ENCODE data around the gene MS4A1.
A peak's percentile ranks its signal among the peaks of the same experiment; 100 is the strongest.
"Not testable (repeated sequence)": the region's sequence is repeated elsewhere in the genome, so short reads cannot be mapped to it uniquely, and the experiment has no call there.

The MS4A1 gene

GRCh38 chr11:60455531-60456042 lies at the start of gene MS4A1:
MS4A1 (plus strand) TSS chr11:60455847; CDS start chr11:60462375, 6,528 bp downstream.
- no peaks in the 10 kb centered on the region for H3K79me2 ChIP-seq (ENCODE audit: control insufficient read depth, insufficient read depth, low read length, unreplicated experiment)
- no peak within 1 kb of the TSS for H3K27ac ChIP-seq (ENCODE audit: low read depth, low read length)
- no peaks in the 10 kb centered on the region for H3K36me3 ChIP-seq (ENCODE audit: insufficient read depth, low read length)
- no peak within 1 kb of the TSS for H3K4me3 ChIP-seq (ENCODE audit: low read depth, low read length)
- H3K4me1 ChIP-seq (ENCODE audit: control insufficient read depth, insufficient read depth, low read length, unreplicated experiment), result no peaks in the 10 kb centered on the region
- no peak within 1 kb of the TSS for H2AFZ ChIP-seq (ENCODE audit: low read length, unreplicated experiment)
- H3K27me3 ChIP-seq (ENCODE audit: insufficient read depth, low read length), result no peaks in the 10 kb centered on the region

GRCh38 chr11:60420015-60420414 lies 35.6 kb upstream of the MS4A1 start:
- no peak overlapping the region for H2AFZ ChIP-seq (ENCODE audit: low read length, unreplicated experiment)
- no peaks in the 10 kb centered on the region for H3K27me3 ChIP-seq (ENCODE audit: insufficient read depth, low read length)
- no peak overlapping the region for H3K27ac ChIP-seq (ENCODE audit: low read depth, low read length)
- no peaks in the 10 kb centered on the region for H3K4me1 ChIP-seq (ENCODE audit: control insufficient read depth, insufficient read depth, low read length, unreplicated experiment)
- H3K79me2 ChIP-seq (ENCODE audit: control insufficient read depth, insufficient read depth, low read length, unreplicated experiment), result no peaks in the 10 kb centered on the region
- H3K4me3 ChIP-seq (ENCODE audit: low read depth, low read length), result no peak overlapping the region
- H3K36me3 ChIP-seq (ENCODE audit: insufficient read depth, low read length), result no peaks in the 10 kb centered on the region

- no peaks in the 10 kb centered on the region for H3K27me3 ChIP-seq (ENCODE audit: insufficient read depth, low read length)
- no peaks in the 10 kb centered on the region for H3K4me1 ChIP-seq (ENCODE audit: control insufficient read depth, insufficient read depth, low read length, unreplicated experiment)
- H3K4me3 ChIP-seq (ENCODE audit: low read depth, low read length), result no peak overlapping the region
- H3K79me2 ChIP-seq (ENCODE audit: control insufficient read depth, insufficient read depth, low read length, unreplicated experiment), result no peaks in the 10 kb centered on the region
- H3K27ac ChIP-seq (ENCODE audit: low read depth, low read length), result no peak overlapping the region
- H3K36me3 ChIP-seq (ENCODE audit: insufficient read depth, low read length), result no peaks in the 10 kb centered on the region
- H2AFZ ChIP-seq (ENCODE audit: low read length, unreplicated experiment), result no peak overlapping the region
Measured at GRCh38 chr11:60422609-60423008, 33.0 kb upstream of the MS4A1 start.

- Histone ChIP-seq H3K27ac (ENCODE audit: low read depth, low read length) (no peak overlapping the region), H3K27me3 (ENCODE audit: insufficient read depth, low read length) (no peaks in the 10 kb centered on the region), H3K36me3 (ENCODE audit: insufficient read depth, low read length) (no peaks in the 10 kb centered on the region), H3K4me3 (ENCODE audit: low read depth, low read length) (no peak overlapping the region), H3K79me2 (ENCODE audit: control insufficient read depth, insufficient read depth, low read length, unreplicated experiment) (no peaks in the 10 kb centered on the region), H2AFZ (ENCODE audit: low read length, unreplicated experiment) (no peak overlapping the region), H3K4me1 (ENCODE audit: control insufficient read depth, insufficient read depth, low read length, unreplicated experiment) (no peaks in the 10 kb centered on the region)
Measured at GRCh38 chr11:60428517-60428916, 27.1 kb upstream of the MS4A1 start.

- H3K27ac ChIP-seq (ENCODE audit: low read depth, low read length), result no peak within 1 kb of the TSS
- H2AFZ ChIP-seq (ENCODE audit: low read length, unreplicated experiment), result no peak within 1 kb of the TSS
- H3K4me3 ChIP-seq (ENCODE audit: low read depth, low read length), result no peak within 1 kb of the TSS
- H3K4me1 ChIP-seq (ENCODE audit: control insufficient read depth, insufficient read depth, low read length, unreplicated experiment), result no peaks in the 10 kb centered on the region
- H3K27me3 ChIP-seq (ENCODE audit: insufficient read depth, low read length), result no peaks in the 10 kb centered on the region
- no peaks in the 10 kb centered on the region for H3K36me3 ChIP-seq (ENCODE audit: insufficient read depth, low read length)
- no peaks in the 10 kb centered on the region for H3K79me2 ChIP-seq (ENCODE audit: control insufficient read depth, insufficient read depth, low read length, unreplicated experiment)
Measured at GRCh38 chr11:60429272-60429671, 26.4 kb upstream of the MS4A1 start, which contains the start of gene MS4A5. MS4A5 (plus strand) TSS chr11:60429572; CDS start chr11:60429675, 103 bp downstream.

- Histone ChIP-seq H3K4me1 (ENCODE audit: control insufficient read depth, insufficient read depth, low read length, unreplicated experiment) (no peaks in the 10 kb centered on the region), H3K27me3 (ENCODE audit: insufficient read depth, low read length) (no peaks in the 10 kb centered on the region), H3K4me3 (ENCODE audit: low read depth, low read length) (no peak overlapping the region), H3K36me3 (ENCODE audit: insufficient read depth, low read length) (no peaks in the 10 kb centered on the region), H3K79me2 (ENCODE audit: control insufficient read depth, insufficient read depth, low read length, unreplicated experiment) (no peaks in the 10 kb centered on the region), H3K27ac (ENCODE audit: low read depth, low read length) (no peak overlapping the region), H2AFZ (ENCODE audit: low read length, unreplicated experiment) (no peak overlapping the region)
Measured at GRCh38 chr11:60431251-60431650, 24.4 kb upstream of the MS4A1 start.

GRCh38 chr11:60433401-60433800 lies 22.2 kb upstream of the MS4A1 start:
- H3K27me3 ChIP-seq (ENCODE audit: insufficient read depth, low read length), result no peaks in the 10 kb centered on the region
- H3K4me3 ChIP-seq (ENCODE audit: low read depth, low read length), result no peak overlapping the region
- H3K79me2 ChIP-seq (ENCODE audit: control insufficient read depth, insufficient read depth, low read length, unreplicated experiment), result no peaks in the 10 kb centered on the region
- H3K4me1 ChIP-seq (ENCODE audit: control insufficient read depth, insufficient read depth, low read length, unreplicated experiment), result no peaks in the 10 kb centered on the region
- no peaks in the 10 kb centered on the region for H3K36me3 ChIP-seq (ENCODE audit: insufficient read depth, low read length)
- H3K27ac ChIP-seq (ENCODE audit: low read depth, low read length), result no peak overlapping the region
- H2AFZ ChIP-seq (ENCODE audit: low read length, unreplicated experiment), result no peak overlapping the region

- Histone ChIP-seq H3K36me3 (ENCODE audit: insufficient read depth, low read length) (no peaks in the 10 kb centered on the region), H3K4me3 (ENCODE audit: low read depth, low read length) (peak overlapping the region; percentile 45; the same call in 1 of the 2 replicates), H3K79me2 (ENCODE audit: control insufficient read depth, insufficient read depth, low read length, unreplicated experiment) (no peaks in the 10 kb centered on the region), H3K27me3 (ENCODE audit: insufficient read depth, low read length) (no peaks in the 10 kb centered on the region), H2AFZ (ENCODE audit: low read length, unreplicated experiment) (no peak overlapping the region), H3K4me1 (ENCODE audit: control insufficient read depth, insufficient read depth, low read length, unreplicated experiment) (no peaks in the 10 kb centered on the region), H3K27ac (ENCODE audit: low read depth, low read length) (no peak overlapping the region)
Measured at GRCh38 chr11:60447070-60447469, 8.6 kb upstream of the MS4A1 start.

GRCh38 chr11:60447846-60448245 lies 7.8 kb upstream of the MS4A1 start:
- H3K4me1 ChIP-seq (ENCODE audit: control insufficient read depth, insufficient read depth, low read length, unreplicated experiment), result no peaks in the 10 kb centered on the region

GRCh38 chr11:60451185-60451584 lies 4.5 kb upstream of the MS4A1 start:
- H3K27ac ChIP-seq (ENCODE audit: low read depth, low read length); H3K4me3 ChIP-seq (ENCODE audit: low read depth, low read length); H3K36me3 ChIP-seq (ENCODE audit: insufficient read depth, low read length); H3K79me2 ChIP-seq (ENCODE audit: control insufficient read depth, insufficient read depth, low read length, unreplicated experiment); H2AFZ ChIP-seq (ENCODE audit: low read length, unreplicated experiment); H3K27me3 ChIP-seq (ENCODE audit: insufficient read depth, low read length); H3K4me1 ChIP-seq (ENCODE audit: control insufficient read depth, insufficient read depth, low read length, unreplicated experiment): not testable (repeated sequence)

More at GRCh38 chr11:60447846-60448245, 7.8 kb upstream of the MS4A1 start:
- no peaks in the 10 kb centered on the region for H3K36me3 ChIP-seq (ENCODE audit: insufficient read depth, low read length)
- no peak overlapping the region for H3K27ac ChIP-seq (ENCODE audit: low read depth, low read length)
- no peak overlapping the region for H2AFZ ChIP-seq (ENCODE audit: low read length, unreplicated experiment)
- H3K79me2 ChIP-seq (ENCODE audit: control insufficient read depth, insufficient read depth, low read length, unreplicated experiment), result no peaks in the 10 kb centered on the region
- H3K27me3 ChIP-seq (ENCODE audit: insufficient read depth, low read length), result no peaks in the 10 kb centered on the region
- no peak overlapping the region for H3K4me3 ChIP-seq (ENCODE audit: low read depth, low read length)

GRCh38 chr11:60454212-60454611 lies 1.4 kb upstream of the MS4A1 start:
- H3K36me3 ChIP-seq (ENCODE audit: insufficient read depth, low read length), result no peaks in the 10 kb centered on the region
- H3K4me1 ChIP-seq (ENCODE audit: control insufficient read depth, insufficient read depth, low read length, unreplicated experiment), result no peaks in the 10 kb centered on the region
- no peak overlapping the region for H3K4me3 ChIP-seq (ENCODE audit: low read depth, low read length)
- H3K27ac ChIP-seq (ENCODE audit: low read depth, low read length), result no peak overlapping the region
- H3K27me3 ChIP-seq (ENCODE audit: insufficient read depth, low read length), result no peaks in the 10 kb centered on the region
- H3K79me2 ChIP-seq (ENCODE audit: control insufficient read depth, insufficient read depth, low read length, unreplicated experiment), result no peaks in the 10 kb centered on the region
- H2AFZ ChIP-seq (ENCODE audit: low read length, unreplicated experiment), result no peak overlapping the region

Data from ACC112 (cell line).